ENCODE results near the gene RERGL.

DNA sequence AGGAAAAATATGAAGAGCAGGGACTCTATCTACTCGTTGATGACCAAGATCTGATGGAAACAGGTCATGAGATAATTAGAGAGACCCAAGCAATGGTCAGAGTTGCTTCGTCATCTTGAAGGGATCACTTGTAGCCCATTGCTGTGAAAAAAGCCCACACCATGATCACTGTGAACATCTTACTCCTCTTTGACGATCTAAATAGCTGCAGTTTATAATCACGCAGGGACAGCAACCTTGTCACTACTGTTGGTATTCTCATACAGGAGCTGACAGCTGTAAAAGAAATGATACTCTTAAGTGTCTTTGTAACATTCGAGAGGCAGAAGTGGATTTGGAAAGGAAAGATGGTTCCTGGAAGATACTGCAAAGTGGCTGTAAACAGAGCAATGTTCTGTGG is 33.7 kb upstream of the RERGL start:
- TF ChIP-seq, protein P1, sequence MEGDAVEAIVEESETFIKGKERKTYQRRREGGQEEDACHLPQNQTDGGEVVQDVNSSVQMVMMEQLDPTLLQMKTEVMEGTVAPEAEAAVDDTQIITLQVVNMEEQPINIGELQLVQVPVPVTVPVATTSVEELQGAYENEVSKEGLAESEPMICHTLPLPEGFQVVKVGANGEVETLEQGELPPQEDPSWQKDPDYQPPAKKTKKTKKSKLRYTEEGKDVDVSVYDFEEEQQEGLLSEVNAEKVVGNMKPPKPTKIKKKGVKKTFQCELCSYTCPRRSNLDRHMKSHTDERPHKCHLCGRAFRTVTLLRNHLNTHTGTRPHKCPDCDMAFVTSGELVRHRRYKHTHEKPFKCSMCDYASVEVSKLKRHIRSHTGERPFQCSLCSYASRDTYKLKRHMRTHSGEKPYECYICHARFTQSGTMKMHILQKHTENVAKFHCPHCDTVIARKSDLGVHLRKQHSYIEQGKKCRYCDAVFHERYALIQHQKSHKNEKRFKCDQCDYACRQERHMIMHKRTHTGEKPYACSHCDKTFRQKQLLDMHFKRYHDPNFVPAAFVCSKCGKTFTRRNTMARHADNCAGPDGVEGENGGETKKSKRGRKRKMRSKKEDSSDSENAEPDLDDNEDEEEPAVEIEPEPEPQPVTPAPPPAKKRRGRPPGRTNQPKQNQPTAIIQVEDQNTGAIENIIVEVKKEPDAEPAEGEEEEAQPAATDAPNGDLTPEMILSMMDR (optimal IDR thresholded peaks at IDR 0.05 in 1 of 3, IDR thresholded peaks at IDR 0.05 in 1 of 3, conservative IDR thresholded peaks at IDR 0.05 in 1 of 3; ENCODE audit: extremely low read depth in 1 of 3, insufficient read depth in 2 of 3, low read length in 3 of 3) = no peak
- no peak for TF ChIP-seq EZH2 (IDR thresholded peaks at IDR 0.05; ENCODE audit: low read length)
